Measurements from ENCODE around the gene EARS2.
"Not testable (repeated sequence)": the region's sequence is repeated elsewhere in the genome, so short reads cannot be mapped to it uniquely, and the experiment has no call there.

EARS2 gene

DNA sequence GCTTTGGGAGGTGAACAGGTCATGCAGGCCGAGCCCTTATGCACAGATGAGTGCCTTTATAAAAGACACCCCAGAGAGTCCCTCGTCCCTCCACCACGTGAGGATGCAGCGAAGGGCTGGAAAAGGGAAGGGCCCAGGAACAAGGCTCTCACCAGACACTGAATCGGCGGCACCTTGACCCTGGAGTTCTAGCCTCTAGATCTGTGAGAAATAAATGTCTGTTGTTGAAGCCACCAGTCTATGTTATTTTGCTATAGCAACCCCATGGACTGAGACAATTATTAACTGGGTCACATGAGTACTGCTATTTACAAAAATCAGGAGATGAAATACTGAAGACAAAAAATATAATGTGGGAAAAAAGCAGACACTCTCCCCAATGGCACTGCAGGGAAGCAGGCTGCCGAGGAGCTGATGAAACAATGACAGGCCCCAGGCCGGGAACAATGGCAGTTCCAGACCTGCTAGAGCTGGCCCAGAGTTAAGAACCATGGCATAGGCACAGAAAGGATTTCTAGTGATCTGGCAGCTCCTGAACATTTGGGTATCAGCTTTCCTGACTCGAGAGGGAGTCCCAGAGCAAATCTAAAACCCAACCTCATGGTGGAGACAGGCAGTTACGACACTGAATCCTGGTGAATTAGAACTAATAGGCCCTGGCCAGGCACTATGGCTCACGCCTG lies 29.0 kb downstream of the EARS2 start:
- no peak for DNase-seq (ENCODE audit: low spot score)

DNA sequence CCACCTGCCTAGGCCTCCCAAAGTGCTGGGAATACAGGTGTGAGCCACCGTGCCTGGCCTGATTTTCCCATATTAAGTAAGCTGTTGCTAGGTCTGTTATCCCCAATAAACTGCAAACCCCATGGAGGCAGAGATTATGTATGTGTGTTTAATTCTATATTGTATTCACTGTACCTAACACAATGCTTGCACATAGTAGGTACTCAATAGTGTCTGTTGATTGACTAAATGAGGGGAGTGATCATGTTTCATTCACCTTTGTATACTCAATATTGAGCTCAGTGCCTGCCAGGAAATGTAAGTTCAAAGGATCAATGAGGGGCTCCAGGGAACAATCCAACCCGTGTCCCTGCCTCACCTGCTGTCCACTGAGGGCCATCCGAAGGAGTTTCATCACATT lies 32.3 kb downstream of the EARS2 start:
- DNase-seq (ENCODE audit: low spot score): no peak

DNA sequence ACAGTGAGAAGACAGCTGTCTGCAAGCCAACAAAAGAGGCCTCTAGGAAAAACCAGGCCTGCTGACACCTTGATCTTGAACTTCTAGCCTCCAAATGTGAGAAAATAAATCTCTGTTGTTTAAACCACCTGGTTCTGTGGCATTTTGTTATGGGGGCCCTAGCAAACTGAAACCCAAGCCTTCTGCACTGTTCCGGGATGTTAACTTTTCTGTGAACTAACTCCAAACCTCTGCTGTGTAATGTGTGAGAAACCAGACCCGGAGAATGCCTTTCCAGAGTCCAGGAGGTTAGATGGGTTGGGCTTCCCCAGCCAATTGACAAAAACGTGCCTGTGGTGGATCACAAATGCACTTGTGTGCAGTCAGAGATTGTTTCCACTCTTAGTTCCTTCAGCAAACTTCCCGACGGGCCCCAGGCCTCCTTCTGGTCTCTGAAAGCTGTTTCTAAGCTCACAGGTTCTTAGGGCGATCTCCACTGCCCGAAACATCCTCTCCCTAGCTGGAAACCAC lies 33.2 kb downstream of the EARS2 start:
- no peak for DNase-seq (ENCODE audit: low spot score)

DNA sequence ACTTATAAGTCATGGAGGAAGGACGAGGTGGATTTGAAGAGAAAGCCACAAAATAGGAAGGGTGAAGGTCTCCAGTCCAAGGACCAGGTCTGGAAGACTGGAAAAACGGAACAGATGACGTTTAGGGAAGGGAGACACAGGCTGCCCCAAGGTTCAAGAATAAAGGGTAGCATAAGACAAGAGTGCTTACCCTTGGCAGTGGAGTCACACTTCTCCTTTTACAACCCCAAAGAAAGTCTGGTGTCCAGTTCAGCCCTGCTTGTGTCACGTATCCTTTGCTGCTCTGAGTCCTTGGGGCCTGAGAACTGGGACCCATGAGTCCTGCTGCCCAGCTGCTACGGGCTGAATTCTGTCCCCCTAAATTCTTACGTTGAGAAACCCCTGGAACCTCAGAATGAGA lies 33.8 kb downstream of the EARS2 start:
- no peak for DNase-seq (ENCODE audit: low spot score)

DNA sequence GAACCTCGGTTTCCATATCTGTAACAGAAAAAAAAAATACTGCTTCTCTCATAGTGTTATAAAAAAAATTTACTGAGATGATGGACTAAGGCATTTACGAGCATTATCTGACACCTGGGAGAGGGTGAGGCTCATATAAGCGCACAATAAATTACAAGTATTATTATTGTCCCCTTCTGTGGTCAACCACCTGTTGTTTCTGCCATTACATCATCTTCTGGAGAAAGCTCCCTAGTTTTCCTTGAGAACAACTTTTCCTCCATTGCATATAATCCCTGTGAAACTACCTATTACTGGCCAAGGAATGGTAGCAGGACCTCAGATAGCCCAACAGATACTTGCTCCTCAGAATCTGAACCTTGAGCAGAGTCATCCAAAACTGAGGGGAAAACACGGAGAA lies 35.2 kb downstream of the EARS2 start:
- no peak for DNase-seq (ENCODE audit: low spot score)

DNA sequence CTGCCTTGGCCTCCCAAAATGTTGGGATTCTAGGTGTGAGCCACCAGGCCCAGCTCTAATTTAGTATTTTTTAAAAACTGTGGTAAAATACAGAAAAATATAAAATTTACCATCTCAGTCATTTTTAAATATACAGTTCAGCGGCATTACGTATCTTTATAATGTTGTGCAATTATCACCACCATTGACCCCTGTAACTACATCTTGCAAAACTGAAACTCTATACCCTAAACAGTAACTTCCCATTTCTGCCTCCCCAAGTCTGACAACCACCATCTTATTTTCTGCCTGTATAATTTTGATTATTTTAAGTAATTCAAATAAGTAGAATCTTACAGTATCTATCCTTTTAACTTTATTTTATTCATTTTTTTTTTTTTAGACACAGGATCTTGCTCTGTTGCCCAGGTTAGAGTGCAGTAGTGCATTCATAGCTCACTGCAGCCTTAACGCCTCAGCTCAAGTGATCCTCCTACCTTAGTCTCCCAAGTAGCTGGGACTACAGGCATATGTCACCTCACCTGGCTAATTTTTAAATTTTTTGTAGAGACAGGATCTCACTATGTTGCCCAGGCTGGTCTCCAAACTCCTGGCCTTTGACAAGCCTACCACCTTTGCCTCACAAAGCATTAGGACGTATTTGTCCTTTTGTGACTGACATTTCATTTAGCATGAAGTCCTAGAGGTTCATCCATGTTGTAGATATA lies 36.0 kb downstream of the EARS2 start:
- no peak for DNase-seq (ENCODE audit: low spot score)

DNA sequence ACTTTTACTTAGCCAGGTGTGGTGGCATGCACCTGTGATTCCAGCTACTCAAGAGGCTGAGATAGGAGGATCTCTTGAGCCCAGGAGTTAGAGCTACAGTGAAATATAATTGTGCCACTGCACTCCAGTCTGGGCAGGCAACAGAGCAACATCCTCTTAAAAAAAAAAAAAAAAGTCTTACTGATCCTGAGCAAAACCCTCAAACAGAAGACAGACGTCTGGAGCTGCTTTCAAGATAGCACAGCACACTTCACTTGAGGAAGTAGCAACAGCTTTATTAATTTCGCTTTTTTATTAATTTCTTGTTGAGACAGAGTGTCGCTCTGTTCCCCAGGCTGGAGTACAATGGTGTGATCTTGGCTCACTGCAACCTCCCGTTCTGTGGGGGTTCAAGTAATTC lies 36.6 kb downstream of the EARS2 start:
- no peak for DNase-seq (ENCODE audit: low spot score)

DNA sequence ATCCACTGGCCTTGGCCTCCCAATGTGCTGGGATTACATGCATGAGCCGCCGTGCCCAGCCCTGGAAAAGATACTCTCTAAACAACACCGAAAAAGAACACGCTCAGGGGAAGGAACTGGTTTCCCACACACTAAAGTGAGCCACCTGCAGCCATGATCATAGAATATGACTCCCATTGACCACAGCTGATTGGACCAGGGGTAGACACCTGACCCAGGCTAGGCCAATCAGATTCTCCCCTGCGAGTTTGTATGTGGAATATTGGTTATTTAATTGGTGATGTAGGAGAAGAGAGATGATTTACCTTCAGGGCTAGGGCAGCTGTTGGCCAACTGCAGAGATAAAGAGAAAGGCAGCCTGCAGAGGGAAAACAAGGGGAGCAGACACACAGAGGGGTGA lies 37.9 kb downstream of the EARS2 start:
- no peak for DNase-seq (ENCODE audit: low spot score)

DNA sequence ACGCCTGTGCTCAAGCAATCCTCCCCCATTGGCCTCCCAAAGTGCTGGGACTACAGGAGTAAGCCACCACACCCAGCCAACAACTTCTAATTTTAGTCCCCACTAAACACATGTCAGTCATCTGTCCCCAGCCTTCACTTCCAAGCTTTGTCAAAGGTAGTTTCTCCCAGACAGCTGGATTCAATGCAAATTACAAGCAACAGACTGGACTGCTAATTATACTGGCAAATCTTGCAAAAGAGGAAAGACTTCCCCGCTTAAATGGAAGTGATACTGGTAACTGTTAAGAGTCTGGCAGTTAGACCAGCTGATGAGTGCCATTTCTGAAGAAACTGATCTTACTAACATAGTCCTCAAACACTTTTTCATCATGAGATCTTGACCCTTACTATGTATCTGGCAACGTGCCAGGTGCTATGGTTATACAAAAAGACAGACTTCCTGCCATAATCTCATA lies 38.7 kb downstream of the EARS2 start:
- DNase-seq (ENCODE audit: low spot score): no peak

DNA sequence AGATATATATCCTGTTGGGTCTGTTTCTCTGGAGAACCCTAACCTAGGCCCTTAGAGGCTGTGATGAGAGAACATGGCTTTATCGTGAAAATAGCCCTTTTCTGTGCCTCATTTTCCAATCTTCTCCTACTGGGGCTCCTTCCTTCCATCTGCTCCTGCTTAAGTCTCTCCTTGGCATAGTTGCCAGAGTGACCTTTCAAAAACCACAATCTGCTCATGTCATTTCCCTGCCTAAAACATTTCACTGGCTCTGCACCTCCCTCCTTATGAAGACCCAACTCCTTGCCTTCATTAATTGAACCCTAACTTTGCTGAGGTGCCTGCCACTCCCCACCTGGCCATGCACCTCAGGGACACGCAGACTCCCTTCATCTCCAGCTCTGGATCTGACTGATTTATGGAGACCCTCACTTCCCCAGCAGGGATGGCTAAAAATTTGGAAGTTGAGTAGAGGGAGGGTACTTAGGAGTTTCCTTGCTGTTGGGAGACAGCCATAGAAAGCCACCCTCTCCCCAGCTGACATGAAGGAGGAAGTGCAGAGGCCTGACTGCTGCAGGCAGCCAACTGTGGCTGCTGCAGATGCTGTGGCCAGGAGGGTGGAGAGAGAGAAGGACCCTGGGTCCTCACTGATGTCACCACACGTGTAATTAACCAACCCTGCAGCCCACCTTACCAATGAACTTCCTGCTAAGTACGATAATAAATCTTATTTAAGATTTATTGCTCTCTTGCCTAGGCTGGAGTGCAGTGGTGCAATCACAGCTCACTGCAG lies 40.6 kb downstream of the EARS2 start:
- no peak for DNase-seq (ENCODE audit: low spot score)

DNA sequence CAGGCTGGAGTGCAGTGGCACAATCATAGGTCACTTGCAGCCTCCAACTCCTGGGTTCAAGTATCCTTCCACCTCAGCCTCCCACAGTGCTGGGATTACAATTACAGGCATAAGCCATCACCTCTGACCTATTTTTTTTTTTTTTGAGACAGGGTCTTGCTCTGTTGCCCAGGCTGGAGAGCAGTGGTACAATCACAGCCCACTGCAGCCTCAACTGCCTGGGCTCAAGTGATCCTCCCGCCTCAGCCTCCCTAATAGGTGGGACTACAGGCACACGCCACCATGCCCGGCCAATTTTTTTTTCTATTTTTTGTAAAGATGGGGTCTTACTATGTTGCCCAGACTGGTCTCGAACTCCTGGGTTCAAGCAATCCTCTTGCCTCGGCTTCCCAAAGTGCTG lies 41.3 kb downstream of the EARS2 start:
- no peak for DNase-seq (ENCODE audit: low spot score)

DNA sequence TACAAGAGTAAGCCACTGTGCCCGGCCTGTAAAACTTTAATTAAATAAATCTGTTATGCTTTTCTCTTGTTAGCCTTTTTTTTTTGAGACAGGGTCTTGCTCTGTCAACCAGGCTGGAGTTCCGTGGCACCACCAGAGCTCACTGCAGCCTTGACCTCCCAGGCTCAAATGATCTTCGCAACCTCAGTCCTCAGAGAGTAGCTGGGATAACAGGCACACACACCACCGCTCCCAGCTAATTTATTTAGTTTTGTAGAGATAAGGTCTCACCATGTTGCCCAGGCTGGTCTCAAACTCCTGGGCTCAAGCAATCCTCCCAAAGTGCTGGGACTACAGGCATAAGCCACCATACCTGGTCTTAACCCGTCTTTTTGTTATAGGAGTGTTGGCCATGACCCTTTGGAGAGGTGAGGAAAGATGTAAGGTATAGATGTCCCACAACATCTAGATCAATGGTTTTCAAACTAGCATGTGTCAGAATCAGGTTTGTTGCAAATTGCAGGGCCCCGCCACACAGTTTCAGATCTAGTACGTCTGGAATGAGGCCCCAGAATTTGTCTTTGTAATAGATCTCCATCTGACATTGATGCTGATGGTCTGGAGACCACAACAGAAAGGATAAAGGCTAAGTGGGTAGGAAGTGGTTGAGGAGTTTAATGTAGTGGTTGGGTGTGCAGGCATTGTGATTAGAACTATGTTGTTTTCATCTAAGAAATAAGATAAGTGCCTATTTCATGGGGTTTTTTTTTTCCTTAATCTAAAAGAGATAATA lies 42.6 kb downstream of the EARS2 start:
- peak; percentile 70 for DNase-seq (ENCODE audit: low spot score)

DNA sequence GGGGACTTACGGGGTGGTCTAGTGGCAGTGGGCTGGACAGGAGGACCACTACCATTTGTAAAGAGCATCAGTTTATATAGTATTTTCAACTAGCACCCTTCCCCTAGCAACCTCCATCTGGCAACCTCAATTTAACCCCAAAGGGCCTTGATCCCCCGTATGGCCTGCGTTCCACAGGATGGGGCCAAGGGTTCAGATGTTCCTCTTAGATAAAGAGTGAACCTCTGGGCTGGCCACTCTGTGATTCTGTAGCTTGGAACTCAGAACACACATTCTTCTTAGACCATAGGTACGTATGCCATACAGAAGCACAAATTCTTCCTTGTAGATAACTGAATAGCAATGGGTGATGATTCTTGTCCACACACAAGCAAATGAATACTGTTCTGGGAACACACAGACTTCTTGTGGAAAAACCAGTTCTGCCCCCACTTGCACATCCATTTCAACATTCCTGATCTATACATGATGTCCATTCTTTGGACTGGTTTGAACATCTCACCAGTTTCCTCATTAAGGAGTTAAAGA lies 44.9 kb downstream of the EARS2 start:
- no peak for DNase-seq (ENCODE audit: low spot score)

DNA sequence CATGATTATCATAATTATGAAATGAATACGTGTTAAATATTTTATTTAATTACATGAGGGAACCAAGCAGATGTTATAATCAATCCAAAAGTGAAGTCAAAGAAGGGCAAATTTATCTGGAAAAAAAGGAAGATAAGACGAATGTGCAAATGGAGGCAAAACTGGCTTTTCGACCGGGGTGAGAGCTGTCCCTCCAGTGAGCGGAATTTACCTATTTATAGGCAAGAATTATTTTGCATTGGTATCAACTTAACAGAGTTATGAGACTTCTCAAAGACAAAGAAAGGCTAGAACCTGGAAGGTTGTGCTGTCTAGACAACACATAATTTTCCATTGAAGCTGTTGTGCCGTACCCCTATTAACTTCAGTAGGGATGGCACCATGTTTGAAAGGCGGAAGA lies 45.4 kb downstream of the EARS2 start:
- no peak for DNase-seq (ENCODE audit: low spot score)

DNA sequence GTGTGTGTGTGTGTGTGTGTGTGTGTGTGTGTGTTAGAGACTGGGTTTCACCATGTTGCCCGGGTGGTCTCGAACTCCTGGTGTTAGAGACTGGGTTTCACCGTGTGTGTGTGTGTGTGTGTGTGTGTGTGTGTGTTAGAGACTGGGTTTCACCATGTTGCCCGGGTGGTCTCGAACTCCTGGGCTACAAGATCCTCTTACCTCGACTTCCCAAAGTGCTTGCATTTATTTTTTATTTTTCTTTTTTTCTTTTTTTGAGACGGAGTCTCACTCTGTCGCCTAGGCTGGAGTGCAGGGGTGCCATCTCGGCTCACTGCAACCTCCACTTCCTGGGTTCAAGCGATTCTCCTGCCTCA lies 46.3 kb downstream of the EARS2 start:
- not testable (repeated sequence) for DNase-seq (ENCODE audit: low spot score)

DNA sequence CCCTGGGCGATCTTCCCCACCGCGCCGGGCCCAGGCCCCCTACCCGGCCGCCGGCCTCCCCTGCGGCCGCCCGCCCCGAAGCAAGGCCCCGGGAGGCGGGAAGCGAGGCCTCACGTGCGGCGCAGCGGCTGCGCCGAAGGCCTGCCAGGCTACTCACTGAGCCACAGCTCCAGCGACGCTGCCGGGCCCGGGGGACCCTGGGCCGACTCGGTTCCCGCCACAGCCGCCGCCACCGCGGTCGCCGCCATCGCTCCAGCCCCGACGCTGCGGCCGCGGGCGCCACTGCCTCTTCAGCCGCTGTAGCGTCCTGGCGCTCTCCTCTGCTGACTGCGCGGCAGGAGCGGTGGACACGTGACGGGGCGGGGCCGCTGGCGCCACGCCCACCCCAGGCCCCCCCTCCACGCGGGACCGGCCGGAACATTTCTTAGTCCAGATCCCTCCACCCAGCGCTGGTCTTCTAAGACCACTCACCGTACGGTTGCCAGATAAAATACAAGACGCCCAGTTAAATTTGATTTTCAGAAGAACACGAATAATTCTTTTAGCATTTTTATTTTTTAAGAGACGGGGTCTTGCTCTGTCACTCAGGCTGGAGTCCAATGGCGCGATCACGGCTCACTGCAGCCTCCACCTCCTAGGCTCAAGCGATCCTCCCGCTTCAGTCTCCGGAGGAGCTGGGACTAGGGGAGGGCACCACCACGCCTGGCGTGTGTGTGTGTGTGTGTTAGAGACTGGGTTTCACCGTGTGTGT lies 46.8 kb downstream of the EARS2 start, which contains the start of gene GGA2:
Gene GGA2 (minus strand): TSS at position 331 of the 751 bp plus-strand sequence. CDS start 83 bp downstream, at position 248.
- DNase-seq (ENCODE audit: low spot score): peak; percentile 80

DNA sequence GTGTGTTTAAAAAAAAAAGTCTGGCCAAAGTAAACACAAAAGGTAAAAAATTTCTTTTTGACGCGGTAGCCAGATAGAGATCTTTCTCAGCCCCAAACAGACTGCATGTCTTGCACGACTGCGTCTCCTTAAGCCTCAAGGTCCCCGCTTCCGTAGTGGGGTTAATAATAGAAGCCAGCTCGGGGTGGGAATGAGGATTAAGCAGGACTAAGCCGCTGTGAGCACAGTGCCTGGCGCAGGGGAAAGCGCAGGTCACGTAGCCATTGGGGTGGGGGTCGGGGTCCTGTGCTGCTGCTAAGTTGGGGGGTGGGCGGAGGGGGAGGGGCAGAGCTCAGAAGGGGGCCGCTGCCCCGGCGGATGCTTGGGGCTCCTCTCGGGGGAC lies 47.4 kb downstream of the EARS2 start:
- no peak for DNase-seq (ENCODE audit: low spot score)

DNA sequence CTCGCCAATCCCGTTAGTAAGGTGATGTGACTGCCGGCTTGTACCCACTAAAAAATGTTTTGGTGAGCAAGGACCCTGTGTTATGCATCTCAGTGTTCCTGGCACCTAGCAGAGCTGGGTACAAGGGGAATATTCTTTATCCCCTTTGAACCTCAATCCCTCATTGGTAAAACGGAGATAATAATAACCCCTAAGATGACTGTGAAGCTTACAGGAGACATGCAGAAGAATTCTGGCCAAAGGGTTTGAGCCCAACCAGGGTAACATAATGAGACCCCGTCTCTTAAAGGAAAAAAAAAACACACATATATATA lies 47.8 kb downstream of the EARS2 start:
- DNase-seq (ENCODE audit: low spot score): no peak

DNA sequence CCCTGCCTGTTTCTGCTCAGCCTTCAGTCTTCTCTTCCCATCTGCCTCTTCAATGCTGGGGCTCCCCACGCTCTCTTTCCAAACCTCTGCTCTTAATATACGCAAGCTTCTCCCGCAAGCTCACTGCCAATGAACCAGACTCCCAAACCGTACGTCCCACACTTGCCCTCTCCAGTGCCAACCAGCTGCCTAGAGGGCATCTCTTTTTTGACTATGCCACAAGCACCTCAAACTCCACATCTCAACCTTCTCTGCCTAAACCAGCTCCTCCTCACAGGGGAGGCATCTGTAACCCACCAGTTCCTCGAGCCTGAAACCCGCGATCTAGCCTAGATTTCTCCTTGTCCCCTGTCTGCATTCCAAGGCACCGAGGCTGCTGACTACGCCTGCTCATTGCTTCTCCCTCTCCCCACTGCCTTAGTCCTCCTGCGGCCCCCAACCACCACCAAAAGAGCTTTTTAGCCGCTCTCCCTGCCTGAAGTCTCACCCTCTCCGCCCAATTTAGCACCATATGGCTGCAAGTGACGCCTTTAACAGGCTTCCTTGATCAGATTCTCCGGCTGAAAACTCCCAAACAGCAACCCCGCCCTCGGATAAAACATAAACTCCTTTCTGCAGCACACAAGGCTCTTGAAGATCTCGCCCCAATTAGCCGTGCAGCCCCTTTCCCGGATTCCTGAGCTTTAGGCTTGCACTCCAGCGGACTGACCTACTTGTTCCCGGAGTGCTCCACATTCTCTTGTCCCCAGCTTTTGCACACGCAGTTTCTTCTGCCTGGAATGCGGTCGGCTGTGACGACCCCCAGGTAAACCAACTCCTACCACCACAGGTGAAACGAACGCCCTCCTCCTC lies 48.3 kb downstream of the EARS2 start:
- peak; percentile 17 for DNase-seq (ENCODE audit: low spot score)

DNA sequence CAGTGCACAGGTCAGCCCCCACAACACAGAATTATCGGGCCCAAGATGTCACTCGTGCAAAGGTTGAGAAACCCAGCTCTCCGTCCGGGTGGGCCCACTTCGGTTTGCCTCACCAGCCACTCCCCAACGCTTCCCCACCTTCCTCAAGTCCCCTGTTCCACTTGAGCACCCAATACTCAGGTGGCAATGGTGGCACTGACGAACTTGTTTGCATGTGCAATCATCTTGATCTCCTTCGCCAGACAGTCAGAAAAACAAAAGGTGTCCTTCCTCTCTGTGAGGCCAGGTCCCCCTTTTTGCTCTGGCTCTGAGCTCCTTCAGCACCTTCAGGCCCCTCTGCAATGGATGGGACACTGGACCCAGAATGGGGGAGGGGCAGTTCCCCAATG lies 50.5 kb downstream of the EARS2 start:
- DNase-seq (ENCODE audit: low spot score): no peak

All from SK-N-DZ (cell line).